SU-DHL-6 (cell line): ENCODE data around the gene IRX3.

Source experiments
- H2AFZ ChIP-seq: fragments of 200-600 bp; sonication (generic); 2 replicates; pipeline ENCODE4 v1.6.1; 2014; ENCODE audit warnings: low read depth, mild to moderate bottlenecking, moderate library complexity, mixed read lengths, antibody characterized with exemption, low read length; ENCODE audit not compliant: severe bottlenecking
- H3F3A ChIP-seq: fragments of 200-600 bp; shearing (Covaris generic); 2 replicates; pipeline ENCODE4 v1.6.0; 2016; ENCODE audit warnings: antibody characterized with exemption, mild to moderate bottlenecking; ENCODE audit not compliant: insufficient read depth
- H3K27ac ChIP-seq: fragments of 200-600 bp; sonication (generic); 2 replicates; pipeline ENCODE4 v1.5.1; 2016; ENCODE audit warnings: low read depth, mild to moderate bottlenecking, low read length, moderate library complexity, mixed read lengths
- H3K27me3 ChIP-seq: fragments of 200-600 bp; sonication (generic), shearing (Covaris generic); 2 replicates; pipeline ENCODE4 v1.6.0; 2014; ENCODE audit warnings: mild to moderate bottlenecking, low read length
- H3K36me3 ChIP-seq: fragments of 200-600 bp; sonication (generic); 2 replicates; pipeline ENCODE4 v1.6.1; 2014; ENCODE audit warnings: mild to moderate bottlenecking, low read length, mixed read lengths
- H3K4me2 ChIP-seq: fragments of 300-600, 200-600 bp; shearing (Covaris generic), sonication (generic); 2 replicates; pipeline ENCODE4 v1.6.0; 2014; ENCODE audit warnings: low read length, low read depth, mild to moderate bottlenecking; ENCODE audit not compliant: poor library complexity, severe bottlenecking
- H3K4me3 ChIP-seq: fragments of 200-600 bp; sonication (generic); 2 replicates; pipeline ENCODE4 v1.5.1; 2014; ENCODE audit warnings: antibody characterized with exemption, low read length, mild to moderate bottlenecking, mixed read lengths; ENCODE audit not compliant: insufficient read depth, poor library complexity, severe bottlenecking
- H3K79me2 ChIP-seq: fragments of 200-600 bp; sonication (generic); 2 replicates; pipeline ENCODE4 v1.6.1; 2014; ENCODE audit warnings: mild to moderate bottlenecking, low read length, moderate library complexity; ENCODE audit not compliant: insufficient read depth
- H3K9ac ChIP-seq: fragments of 200-600 bp; sonication (generic); 2 replicates; pipeline ENCODE4 v1.7.0; 2014; ENCODE audit warnings: mild to moderate bottlenecking, low read length
- H3K9me2 ChIP-seq: fragments of 200-600 bp; sonication (generic); replicated peaks from 2 replicates; pipeline ENCODE4 v1.6.1; 2014; ENCODE audit warnings: low read length; ENCODE audit not compliant: insufficient read depth
- H3K9me3 ChIP-seq: fragments of 200-600 bp; sonication (generic); 2 replicates; pipeline ENCODE4 v1.6.1; 2014; ENCODE audit warnings: low read length, mixed read lengths; ENCODE audit not compliant: insufficient read depth
- H4K20me1 ChIP-seq: fragments of 200-600 bp; sonication (generic); 2 replicates; pipeline ENCODE4 v1.6.1; 2014; ENCODE audit warnings: low read depth, mild to moderate bottlenecking, antibody characterized with exemption, low read length, moderate library complexity, mixed read lengths
- CTCF ChIP-seq: fragments of 200-600 bp; sonication (generic); IDR thresholded peaks from one replicate; pipeline ENCODE4 v1.5.1; 2017; ENCODE audit warnings: antibody characterized with exemption, mild to moderate bottlenecking, low read length, moderate library complexity; ENCODE audit not compliant: insufficient read depth, poor library complexity, severe bottlenecking
- EZH2phosphoT487 ChIP-seq: fragments of 200-600 bp; sonication (generic), shearing (Covaris generic); conservative IDR thresholded peaks from 2 replicates; pipeline ENCODE4 v1.6.1; 2018; ENCODE audit warnings: mild to moderate bottlenecking, antibody characterized with exemption, low read length, moderate library complexity, mixed read lengths

Gene IRX3

GRCh38 chr16:54268340-54268739 lies 18.2 kb downstream of the IRX3 start:
- H3K9me3 ChIP-seq: no peaks in the 10 kb centered on the region
- no peaks in the 10 kb centered on the region for H3K36me3 ChIP-seq
- H3F3A ChIP-seq: no peaks in the 10 kb centered on the region
- H3K9me2 ChIP-seq: no peaks in the 10 kb centered on the region
- H3K27me3 ChIP-seq: no peaks in the 10 kb centered on the region
- no peak overlapping the region for H2AFZ ChIP-seq
- H3K79me2 ChIP-seq: no peaks in the 10 kb centered on the region
- no peak overlapping the region for H3K9ac ChIP-seq
- no peak overlapping the region for H3K4me3 ChIP-seq
- H3K4me2 ChIP-seq: no peak overlapping the region
- TF ChIP-seq EZH2phosphoT487: no peak
- TF ChIP-seq CTCF: no peak
- no peak overlapping the region for H3K27ac ChIP-seq
- no peaks in the 10 kb centered on the region for H4K20me1 ChIP-seq

DNA sequence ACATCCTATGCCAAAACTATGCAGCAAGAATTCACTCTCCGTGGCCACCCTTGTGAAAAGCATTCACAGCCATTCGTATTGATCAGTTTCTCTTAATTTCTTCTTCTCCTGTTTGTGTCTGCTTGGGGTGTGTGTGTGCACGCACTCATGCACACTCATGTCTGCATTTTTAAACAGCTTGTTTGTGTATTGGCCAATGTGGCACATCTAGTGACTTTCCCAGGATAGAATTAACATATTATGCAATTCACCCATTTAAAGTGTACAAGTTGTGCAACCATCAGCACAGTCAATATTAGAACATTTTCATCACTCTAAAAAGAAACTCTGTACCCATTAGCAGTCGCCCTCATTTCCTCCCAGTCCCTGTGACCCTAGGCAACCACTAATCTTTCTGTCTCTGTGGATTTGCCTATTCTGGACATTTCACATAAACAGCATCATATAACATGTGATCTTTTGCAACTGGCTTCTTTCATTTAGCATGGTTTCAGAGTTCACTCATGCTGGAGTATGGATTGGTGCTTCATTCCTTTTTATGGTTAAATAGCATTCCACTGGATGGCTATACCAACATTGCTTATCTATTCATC lies 20.1 kb downstream of the IRX3 start:
- Histone ChIP-seq H4K20me1 (no peaks in the 10 kb centered on the region), H3F3A (no peaks in the 10 kb centered on the region), H3K27ac (no peak overlapping the region)

GRCh38 chr16:54265575-54266107 lies 20.9 kb downstream of the IRX3 start:
- Histone ChIP-seq H3K27ac (no peak overlapping the region), H3K9me2 (no peaks in the 10 kb centered on the region), H3K79me2 (no peaks in the 10 kb centered on the region), H3K27me3 (no peaks in the 10 kb centered on the region), H3K36me3 (no peaks in the 10 kb centered on the region), H3F3A (no peaks in the 10 kb centered on the region), H4K20me1 (no peaks in the 10 kb centered on the region), H3K9me3 (no peaks in the 10 kb centered on the region), H3K9ac (no peak overlapping the region), H3K4me3 (no peak overlapping the region), H2AFZ (no peak overlapping the region), H3K4me2 (no peak overlapping the region)
- no peak for TF ChIP-seq CTCF
- no peak for TF ChIP-seq EZH2phosphoT487

More for the DNA sequence above, 20.1 kb downstream of the IRX3 start:
- H3K4me3 ChIP-seq: no peak overlapping the region
- H3K27me3 ChIP-seq: no peaks in the 10 kb centered on the region
- H2AFZ ChIP-seq: no peak overlapping the region
- H3K9me3 ChIP-seq: no peaks in the 10 kb centered on the region
- H3K79me2 ChIP-seq: no peaks in the 10 kb centered on the region
- H3K4me2 ChIP-seq: no peak overlapping the region
- TF ChIP-seq EZH2phosphoT487 (no peak), CTCF (no peak)
- no peaks in the 10 kb centered on the region for H3K9me2 ChIP-seq
- H3K36me3 ChIP-seq: no peaks in the 10 kb centered on the region
- no peak overlapping the region for H3K9ac ChIP-seq
